OCI-LY1 (cell line): ENCODE results near the gene IRX3.
"Not testable (repeated sequence)": the region's sequence is repeated elsewhere in the genome, so short reads cannot be mapped to it uniquely, and the experiment has no call there.

ENCODE experiments used
- H2AFZ ChIP-seq: fragments of 200-600 bp; sonication (generic), shearing (Covaris generic); 2 replicates; pipeline ENCODE4 v1.6.0; 2014; ENCODE audit warnings: antibody characterized with exemption, mild to moderate bottlenecking, low read length
- H3F3A ChIP-seq: fragments of 200-600 bp; sonication (generic), shearing (Covaris generic); 2 replicates; pipeline ENCODE4 v1.6.0; 2014; ENCODE audit warnings: mild to moderate bottlenecking, antibody characterized with exemption, low read length, moderate library complexity; ENCODE audit not compliant: insufficient read depth
- H3K27ac ChIP-seq: fragments of 200-600 bp; sonication (generic); 2 replicates; pipeline ENCODE4 v1.5.1; 2014; ENCODE audit warnings: low read length, mixed run types, mild to moderate bottlenecking, low read depth; ENCODE audit not compliant: poor library complexity, severe bottlenecking
- H3K27me3 ChIP-seq: fragments of 200-600 bp; sonication (generic); 2 replicates; pipeline ENCODE4 v1.6.0; 2014; ENCODE audit warnings: antibody characterized with exemption, mild to moderate bottlenecking, low read length, moderate library complexity; ENCODE audit not compliant: insufficient read depth
- H3K36me3 ChIP-seq: fragments of 200-600 bp; sonication (generic); 2 replicates; pipeline ENCODE4 v1.6.1; 2014; ENCODE audit warnings: mild to moderate bottlenecking, antibody characterized with exemption, low read length, moderate library complexity, mixed read lengths; ENCODE audit not compliant: insufficient read depth
- H3K4me1 ChIP-seq: fragments of 200-600 bp; sonication (generic); 2 replicates; pipeline ENCODE4 v1.5.1; 2014; ENCODE audit warnings: mild to moderate bottlenecking, low read length, moderate library complexity; ENCODE audit not compliant: insufficient read depth, severe bottlenecking
- H3K4me2 ChIP-seq: fragments of 200-600 bp; sonication (generic), shearing (Covaris generic); 2 replicates; pipeline ENCODE4 v1.6.1; 2014; ENCODE audit warnings: low read length
- H3K4me3 ChIP-seq: fragments of 200-600 bp; sonication (generic); 2 replicates; pipeline ENCODE4 v1.5.1; 2014; ENCODE audit warnings: low read length, low read depth, mild to moderate bottlenecking, mixed read lengths; ENCODE audit not compliant: poor library complexity, severe bottlenecking
- H3K79me2 ChIP-seq: fragments of 200-600 bp; shearing (Covaris generic); 2 replicates; pipeline ENCODE4 v1.6.1; 2016; ENCODE audit warnings: mixed run types, low read length, mixed read lengths; ENCODE audit not compliant: insufficient read depth
- H3K9ac ChIP-seq: fragments of 200-600 bp; sonication (generic), shearing (Covaris generic); 2 replicates; pipeline ENCODE4 v1.6.1; 2014; ENCODE audit warnings: mild to moderate bottlenecking, low read length, mixed read lengths
- H3K9me2 ChIP-seq: fragments of 200-600 bp; sonication (generic), shearing (Covaris generic); 2 replicates; pipeline ENCODE4 v1.6.1; 2014; ENCODE audit warnings: low read depth, mild to moderate bottlenecking, low read length, mixed read lengths
- H3K9me3 ChIP-seq: fragments of 200-600 bp; shearing (Covaris generic); 2 replicates; pipeline ENCODE4 v1.6.1; 2014; ENCODE audit warnings: low read length, mixed read lengths
- H4K20me1 ChIP-seq: fragments of 200-600 bp; sonication (generic), shearing (Covaris generic); 2 replicates; pipeline ENCODE4 v1.6.0; 2016; ENCODE audit warnings: mild to moderate bottlenecking, low read length; ENCODE audit not compliant: insufficient read depth
- CTCF ChIP-seq: fragments of 200-600 bp; sonication (generic), shearing (Covaris generic); IDR thresholded peaks from 2 replicates; pipeline ENCODE4 v1.5.1; 2017; ENCODE audit warnings: mild to moderate bottlenecking, antibody characterized with exemption, low read length, moderate library complexity, mixed read lengths
- EZH2 ChIP-seq: fragments of 200-600 bp; sonication (generic), shearing (Covaris generic); IDR thresholded peaks from 2 replicates; pipeline ENCODE4 v1.8.0; 2017; ENCODE audit warnings: borderline replicate concordance, mixed run types, mild to moderate bottlenecking, antibody characterized with exemption, low read length, moderate library complexity, mixed read lengths

Gene IRX3

GRCh38 chr16:54248863-54249710, 37.5 kb downstream of the IRX3 start:
- TF ChIP-seq CTCF (no peak), EZH2 (no peak)

GRCh38 chr16:54247705-54248104, 38.9 kb downstream of the IRX3 start:
- not testable (repeated sequence) for H3K79me2 ChIP-seq, H3K36me3 ChIP-seq, H3K9me2 ChIP-seq, H4K20me1 ChIP-seq, H3K4me1 ChIP-seq, H2AFZ ChIP-seq, H3K4me2 ChIP-seq, H3K9me3 ChIP-seq, H3F3A ChIP-seq, H3K9ac ChIP-seq, H3K27ac ChIP-seq, H3K4me3 ChIP-seq, H3K27me3 ChIP-seq

More at GRCh38 chr16:54248863-54249710, 37.5 kb downstream of the IRX3 start:
- Histone ChIP-seq H3K79me2 (no peaks in the 10 kb centered on the region), H3K4me1 (no peaks in the 10 kb centered on the region), H3K9me3 (no peaks in the 10 kb centered on the region), H3K27ac (no peak overlapping the region), H3F3A (no peaks in the 10 kb centered on the region), H3K4me2 (no peak overlapping the region), H4K20me1 (no peaks in the 10 kb centered on the region), H2AFZ (no peak overlapping the region), H3K9me2 (no peaks in the 10 kb centered on the region), H3K36me3 (no peaks in the 10 kb centered on the region), H3K4me3 (no peak overlapping the region), H3K9ac (no peak overlapping the region), H3K27me3 (no peaks in the 10 kb centered on the region)

GRCh38 chr16:54246454-54246821, 40.1 kb downstream of the IRX3 start:
- no peaks in the 10 kb centered on the region for H3K9me3 ChIP-seq
- H3K4me3 ChIP-seq = no peak overlapping the region
- H3F3A ChIP-seq = no peaks in the 10 kb centered on the region
- no peak for TF ChIP-seq CTCF
- TF ChIP-seq EZH2 = no peak
- no peaks in the 10 kb centered on the region for H3K9me2 ChIP-seq
- H4K20me1 ChIP-seq = no peaks in the 10 kb centered on the region
- no peaks in the 10 kb centered on the region for H3K27me3 ChIP-seq
- H3K4me2 ChIP-seq = no peak overlapping the region
- H3K9ac ChIP-seq = no peak overlapping the region
- no peaks in the 10 kb centered on the region for H3K4me1 ChIP-seq
- H3K36me3 ChIP-seq = no peaks in the 10 kb centered on the region
- H3K27ac ChIP-seq = no peak overlapping the region
- H2AFZ ChIP-seq = no peak overlapping the region
- no peaks in the 10 kb centered on the region for H3K79me2 ChIP-seq
